HepG2 (cell line): ENCODE results near the gene NRL. TPM values are rescaled to one million over a fixed set of nuclear protein-coding genes. Genes with fewer than 3 reads are reported as not detected.
A peak's percentile ranks its signal among the peaks of the same experiment; 100 is the strongest.

Experiments used
- HNF4A ChIP-seq: sonication (generic); formaldehyde crosslinking; IDR thresholded peaks from 2 replicates; pipeline ENCODE4 v1.4.0; 2020; ENCODE audit warnings: missing genetic modification reagents
- NFKB2 ChIP-seq: sonication (generic); formaldehyde crosslinking; IDR thresholded peaks from 2 replicates; pipeline ENCODE4 v1.4.0; 2020; ENCODE audit warnings: missing genetic modification reagents, borderline replicate concordance
- TBX2 ChIP-seq: sonication (generic); formaldehyde crosslinking; IDR thresholded peaks from 2 replicates; pipeline ENCODE4 v1.5.0; 2020; ENCODE audit warnings: missing genetic modification reagents, mild to moderate bottlenecking, borderline replicate concordance
- ZNF280B ChIP-seq: sonication (generic); formaldehyde crosslinking; IDR thresholded peaks from 2 replicates; pipeline ENCODE4 v1.5.0; 2020; ENCODE audit warnings: missing genetic modification reagents, mild to moderate bottlenecking, borderline replicate concordance
- ZNF891 ChIP-seq: sonication (generic); formaldehyde crosslinking; IDR thresholded peaks from 2 replicates; pipeline ENCODE4 v1.5.0; 2020; ENCODE audit warnings: mild to moderate bottlenecking, missing genetic modification reagents
- polyA plus RNA-seq, 8 experiments: library from polyadenylated mRNA; depleted of rRNA in 3 of 8; stranded (reverse) in 7 of 8; unstranded in 1 of 8; fragments of >200 nt; fragmentation: Illumina TruSeq in 4 of 8; extraction: Trizol in 4 of 8; gene quantifications; 2 replicates each; pipeline versions ENCODE4 v1.2.1 to v1.2.3, GENCODE V29; 2011 to 2016; ENCODE audit warnings: low read depth in 4 of 8, missing spikeins in 1 of 8, mixed read lengths in 1 of 8; ENCODE audit not compliant: insufficient read depth in 1 of 8
- total RNA-seq, 5 experiments: library from RNA; depleted of rRNA; stranded (reverse); fragments of >200 nt; fragmentation: Illumina TruSeq; extraction: Trizol; gene quantifications; 2 replicates each; pipeline ENCODE4 v1.2.3, GENCODE V29; 2016; ENCODE audit warnings: low read depth in 1 of 5
- TF ChIP-seq, protein P1 (sequence below), 2 experiments: fragments of 450-650 bp in 1 of 2; sonication (generic) in 1 of 2; formaldehyde crosslinking in 1 of 2; IDR thresholded peaks; 2 replicates each; pipeline versions ENCODE4 v1.6.1 to v1.8.0; 2016 to 2022; ENCODE audit warnings: antibody characterized with exemption in 1 of 2, mild to moderate bottlenecking in 1 of 2, missing genetic modification reagents in 1 of 2
- TF ChIP-seq, protein P2 (sequence below): sonication (generic); formaldehyde crosslinking; conservative IDR thresholded peaks from 2 replicates; pipeline ENCODE4 v1.5.0; 2020; ENCODE audit warnings: missing genetic modification reagents

The NRL gene
- total and polyA plus RNA-seq, 2 of the 13 experiments (the other 11 are each of a cell fraction or from before 2014, with no cell fraction given) = 2.5 to 4.7 TPM

- TF ChIP-seq, protein P1, sequence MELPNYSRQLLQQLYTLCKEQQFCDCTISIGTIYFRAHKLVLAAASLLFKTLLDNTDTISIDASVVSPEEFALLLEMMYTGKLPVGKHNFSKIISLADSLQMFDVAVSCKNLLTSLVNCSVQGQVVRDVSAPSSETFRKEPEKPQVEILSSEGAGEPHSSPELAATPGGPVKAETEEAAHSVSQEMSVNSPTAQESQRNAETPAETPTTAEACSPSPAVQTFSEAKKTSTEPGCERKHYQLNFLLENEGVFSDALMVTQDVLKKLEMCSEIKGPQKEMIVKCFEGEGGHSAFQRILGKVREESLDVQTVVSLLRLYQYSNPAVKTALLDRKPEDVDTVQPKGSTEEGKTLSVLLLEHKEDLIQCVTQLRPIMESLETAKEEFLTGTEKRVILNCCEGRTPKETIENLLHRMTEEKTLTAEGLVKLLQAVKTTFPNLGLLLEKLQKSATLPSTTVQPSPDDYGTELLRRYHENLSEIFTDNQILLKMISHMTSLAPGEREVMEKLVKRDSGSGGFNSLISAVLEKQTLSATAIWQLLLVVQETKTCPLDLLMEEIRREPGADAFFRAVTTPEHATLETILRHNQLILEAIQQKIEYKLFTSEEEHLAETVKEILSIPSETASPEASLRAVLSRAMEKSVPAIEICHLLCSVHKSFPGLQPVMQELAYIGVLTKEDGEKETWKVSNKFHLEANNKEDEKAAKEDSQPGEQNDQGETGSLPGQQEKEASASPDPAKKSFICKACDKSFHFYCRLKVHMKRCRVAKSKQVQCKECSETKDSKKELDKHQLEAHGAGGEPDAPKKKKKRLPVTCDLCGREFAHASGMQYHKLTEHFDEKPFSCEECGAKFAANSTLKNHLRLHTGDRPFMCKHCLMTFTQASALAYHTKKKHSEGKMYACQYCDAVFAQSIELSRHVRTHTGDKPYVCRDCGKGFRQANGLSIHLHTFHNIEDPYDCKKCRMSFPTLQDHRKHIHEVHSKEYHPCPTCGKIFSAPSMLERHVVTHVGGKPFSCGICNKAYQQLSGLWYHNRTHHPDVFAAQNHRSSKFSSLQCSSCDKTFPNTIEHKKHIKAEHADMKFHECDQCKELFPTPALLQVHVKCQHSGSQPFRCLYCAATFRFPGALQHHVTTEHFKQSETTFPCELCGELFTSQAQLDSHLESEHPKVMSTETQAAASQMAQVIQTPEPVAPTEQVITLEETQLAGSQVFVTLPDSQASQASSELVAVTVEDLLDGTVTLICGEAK (IDR thresholded peaks at IDR 0.05) = no peak
- TF ChIP-seq, protein P1 (CRISPR knock-in tag; IDR thresholded peaks at IDR 0.05) = peak; percentile 53; the same call in 1 of the 2 replicates
- 0 out of 2 replicates have a peak, but pooled peaks have one; percentile 13 for TF ChIP-seq TBX2
- TF ChIP-seq ZNF280B (CRISPR knock-in tag) = peak; percentile 57; the same call in 1 of the 2 replicates
- TF ChIP-seq NFKB2 (CRISPR knock-in tag) = 0 out of 2 replicates have a peak, but pooled peaks have one; percentile 46
- TF ChIP-seq HNF4A (CRISPR knock-in tag) = 0 out of 2 replicates have a peak, but pooled peaks have one; percentile 12
- TF ChIP-seq ZNF891 = 0 out of 2 replicates have a peak, but pooled peaks have one; percentile 28
- TF ChIP-seq, protein P2, sequence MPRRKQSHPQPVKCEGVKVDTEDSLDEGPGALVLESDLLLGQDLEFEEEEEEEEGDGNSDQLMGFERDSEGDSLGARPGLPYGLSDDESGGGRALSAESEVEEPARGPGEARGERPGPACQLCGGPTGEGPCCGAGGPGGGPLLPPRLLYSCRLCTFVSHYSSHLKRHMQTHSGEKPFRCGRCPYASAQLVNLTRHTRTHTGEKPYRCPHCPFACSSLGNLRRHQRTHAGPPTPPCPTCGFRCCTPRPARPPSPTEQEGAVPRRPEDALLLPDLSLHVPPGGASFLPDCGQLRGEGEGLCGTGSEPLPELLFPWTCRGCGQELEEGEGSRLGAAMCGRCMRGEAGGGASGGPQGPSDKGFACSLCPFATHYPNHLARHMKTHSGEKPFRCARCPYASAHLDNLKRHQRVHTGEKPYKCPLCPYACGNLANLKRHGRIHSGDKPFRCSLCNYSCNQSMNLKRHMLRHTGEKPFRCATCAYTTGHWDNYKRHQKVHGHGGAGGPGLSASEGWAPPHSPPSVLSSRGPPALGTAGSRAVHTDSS (CRISPR knock-in tag) = no peak
- TF ChIP-seq, all 625 proteins: peak for 11
Observed at GRCh38 chr14:24088095-24088494, 26.7 kb downstream of the NRL start (continued).
